HG02981 (cell line): ENCODE data around the gene PPP1R14B.

Experiments
- ATAC-seq: cut with Tn5 transposase; IDR thresholded peaks from one replicate; pipeline ENCODE4 v1.9.1; 2021; ENCODE audit warnings: mild to moderate bottlenecking, moderate library complexity; ENCODE audit not compliant: unreplicated experiment

Gene PPP1R14B

GRCh38 chr11:64246871-64247728 lies at the start of gene PPP1R14B:
Gene PPP1R14B, minus strand, starts transcription at chr11:64246943. Its CDS starts 270 bp downstream, at chr11:64246673.
- ATAC-seq = peak; percentile 33

- ATAC-seq = no peak
Measured at GRCh38 chr11:64296236-64296635, 49.5 kb upstream of the PPP1R14B start.

- ATAC-seq = no peak
Measured at GRCh38 chr11:64295760-64296159, 49.0 kb upstream of the PPP1R14B start.

- no peak for ATAC-seq
Measured at GRCh38 chr11:64294774-64295173, 48.0 kb upstream of the PPP1R14B start.

GRCh38 chr11:64292460-64293254 lies 45.9 kb upstream of the PPP1R14B start:
- no peak for ATAC-seq

GRCh38 chr11:64291752-64292459 lies 45.2 kb upstream of the PPP1R14B start:
- ATAC-seq = no peak

GRCh38 chr11:64291262-64291751 lies 44.6 kb upstream of the PPP1R14B start, which contains the start of gene KCNK4:
Gene KCNK4, plus strand, starts transcription at chr11:64291302. Its CDS starts 1,717 bp downstream, at chr11:64293019.
- ATAC-seq = no peak

GRCh38 chr11:64290352-64291261 lies 43.9 kb upstream of the PPP1R14B start:
- no peak for ATAC-seq

- ATAC-seq = no peak
Measured at GRCh38 chr11:64289002-64289564, 42.3 kb upstream of the PPP1R14B start.

- ATAC-seq = no peak
Measured at GRCh38 chr11:64288353-64288750, 41.6 kb upstream of the PPP1R14B start.

GRCh38 chr11:64287676-64288352 lies 41.1 kb upstream of the PPP1R14B start:
- no peak for ATAC-seq

GRCh38 chr11:64286801-64287159 lies 40.0 kb upstream of the PPP1R14B start:
- no peak for ATAC-seq

GRCh38 chr11:64285885-64286800 lies 39.4 kb upstream of the PPP1R14B start:
- peak; percentile 0 for ATAC-seq

GRCh38 chr11:64284962-64285884 lies 38.5 kb upstream of the PPP1R14B start, which contains the start of gene GPR137:
Gene GPR137, plus strand, starts transcription at chr11:64285848. Its CDS starts 677 bp downstream, at chr11:64286525.
- ATAC-seq = peak; percentile 51

- peak; percentile 62 for ATAC-seq
Measured at GRCh38 chr11:64284048-64284961, 37.6 kb upstream of the PPP1R14B start, which contains the start of gene BAD. Gene BAD, minus strand, starts transcription at chr11:64284665. Its CDS starts 297 bp downstream, at chr11:64284368.

GRCh38 chr11:64283092-64283491 lies 36.3 kb upstream of the PPP1R14B start:
- no peak for ATAC-seq
